Activated CD8-positive, alpha-beta memory T cell treated with anti-CD3 and anti-CD28 coated beads, Interleukin-2, amount 10 ng/mL, durations not matched to agents 7 days and 5 days (primary cell): Measurements from ENCODE around the gene KLHL28. TPM values are rescaled to one million over a fixed set of nuclear protein-coding genes. Genes with fewer than 3 reads are reported as not detected.

Experiments
- ATAC-seq: fragments of 150-1000 bp; cut with Tn5 transposase; one replicate; pipeline ENCODE4 v1.10.0; 2021; ENCODE audit warnings: moderate library complexity
- CTCF ChIA-PET: fragments of 350-600 bp; sonication (Branson Sonifier 250); formaldehyde crosslinking; loops from one replicate; lab custom pipeline; 2021; ENCODE audit warnings: antibody characterized with exemption; lab: Charles Lee
- DNase-seq: peaks from one replicate; pipeline ENCODE4 v3.0.0-alpha.2; 2020
- H3K27ac Mint-ChIP-seq: one replicate; pipeline ENCODE4 v1.8.0; 2021; ENCODE audit warnings: mild to moderate bottlenecking, mixed read lengths
- H3K27me3 Mint-ChIP-seq: one replicate; pipeline ENCODE4 v1.8.0; 2021; ENCODE audit warnings: mixed read lengths
- H3K36me3 Mint-ChIP-seq: one replicate; pipeline ENCODE4 v1.8.0; 2021; ENCODE audit warnings: mild to moderate bottlenecking, mixed read lengths
- H3K4me1 Mint-ChIP-seq: one replicate; pipeline ENCODE4 v1.8.0; 2021; ENCODE audit warnings: mixed read lengths
- H3K4me3 Mint-ChIP-seq: one replicate; pipeline ENCODE4 v1.8.0; 2021; ENCODE audit warnings: mild to moderate bottlenecking, moderate library complexity, mixed read lengths
- H3K9me3 Mint-ChIP-seq: one replicate; pipeline ENCODE4 v1.8.0; 2022; ENCODE audit warnings: low read depth, mixed read lengths
- total RNA-seq, 2 experiments: library from RNA; stranded (reverse); gene quantifications; one replicate each; pipeline ENCODE4 v1.2.3, GENCODE V29; 2021

The KLHL28 gene
- 10 to 100 TPM; 12.1 to 14.0 TPM for total RNA-seq

- ATAC-seq (peak; percentile 93), DNase-seq (peak; percentile 99)
- no peaks in the 10 kb centered on the region for H3K9me3 Mint-ChIP-seq
- H3K4me1 Mint-ChIP-seq, result peaks cover 50% of the 10 kb centered on the region
- no peak within 1 kb of the TSS for H3K27ac Mint-ChIP-seq
- H3K27me3 Mint-ChIP-seq, result no peaks in the 10 kb centered on the region
- H3K4me3 Mint-ChIP-seq, result no peak within 1 kb of the TSS
- peaks cover 13% of the 10 kb centered on the region for H3K36me3 Mint-ChIP-seq
- CTCF ChIA-PET, result interaction anchor here (1.0 to 2.4 kb wide), 8 partner anchors 18 to 306 kb away, joined by 3 to 11 read pairs (median 4); partner anchors contain the start of genes FANCM and MIS18BP1
These were observed at the start of gene KLHL28, which contains the start of gene TOGARAM1 for GRCh38 chr14:44961554-44962333. Gene KLHL28 (minus strand): TSS chr14:44961947. CDS start chr14:44945928, 16,019 bp downstream. Gene TOGARAM1 (plus strand): TSS chr14:44962190. CDS start chr14:44962422, 232 bp downstream.

- no peak for DNase-seq
- H3K36me3 Mint-ChIP-seq, result peaks cover 9% of the 10 kb centered on the region
These were observed 42.2 kb upstream of the KLHL28 start for GRCh38 chr14:45003924-45004323.

GRCh38 chr14:44995770-44996294 is 34.1 kb upstream of the KLHL28 start:
- H3K27me3 Mint-ChIP-seq, result no peaks in the 10 kb centered on the region
- no peak overlapping the region for H3K4me3 Mint-ChIP-seq
- no peak for DNase-seq
- CTCF ChIA-PET, result no interaction called here
- peaks cover 3% of the 10 kb centered on the region for H3K9me3 Mint-ChIP-seq
- ATAC-seq, result no peak
- H3K27ac Mint-ChIP-seq, result no peak overlapping the region
- no peaks in the 10 kb centered on the region for H3K4me1 Mint-ChIP-seq
- peaks cover 16% of the 10 kb centered on the region for H3K36me3 Mint-ChIP-seq

More at GRCh38 chr14:45003924-45004323, 42.2 kb upstream of the KLHL28 start:
- H3K9me3 Mint-ChIP-seq, result no peaks in the 10 kb centered on the region
- H3K4me1 Mint-ChIP-seq, result no peaks in the 10 kb centered on the region
- no peak overlapping the region for H3K27ac Mint-ChIP-seq
- H3K4me3 Mint-ChIP-seq, result no peak overlapping the region
- CTCF ChIA-PET, result no interaction called here
- no peak for ATAC-seq
- H3K27me3 Mint-ChIP-seq, result no peaks in the 10 kb centered on the region

- DNase-seq (no peak), ATAC-seq (no peak)
- H3K36me3 Mint-ChIP-seq, result peaks cover 14% of the 10 kb centered on the region
- peaks cover 3% of the 10 kb centered on the region for H3K9me3 Mint-ChIP-seq
- no peak overlapping the region for H3K4me3 Mint-ChIP-seq
- no peak overlapping the region for H3K27ac Mint-ChIP-seq
- no peaks in the 10 kb centered on the region for H3K27me3 Mint-ChIP-seq
- CTCF ChIA-PET, result interaction anchor here (1.3 kb wide), 1 partner anchor 14 kb away, joined by 3 read pairs; no protein-coding TSS in a partner anchor
- no peaks in the 10 kb centered on the region for H3K4me1 Mint-ChIP-seq
These were observed 33.4 kb upstream of the KLHL28 start for GRCh38 chr14:44995196-44995595.

- Mint-ChIP-seq H3K27me3 (no peaks in the 10 kb centered on the region), H3K9me3 (no peaks in the 10 kb centered on the region), H3K4me3 (no peak overlapping the region), H3K36me3 (peaks cover 14% of the 10 kb centered on the region), H3K4me1 (no peaks in the 10 kb centered on the region), H3K27ac (no peak overlapping the region)
- CTCF ChIA-PET, result interaction anchor here (1.0 kb wide), 1 partner anchor 11 kb away, joined by 4 read pairs; no protein-coding TSS in a partner anchor
- ATAC-seq (no peak), DNase-seq (no peak)
These were observed 28.8 kb upstream of the KLHL28 start for GRCh38 chr14:44990533-44990932.

GRCh38 chr14:44989497-44990440 is 28.0 kb upstream of the KLHL28 start:
- no peaks in the 10 kb centered on the region for H3K4me1 Mint-ChIP-seq

GRCh38 chr14:44988694-44989093 is 26.9 kb upstream of the KLHL28 start:
- DNase-seq (no peak), ATAC-seq (no peak)
- no peak overlapping the region for H3K27ac Mint-ChIP-seq
- H3K36me3 Mint-ChIP-seq, result peaks cover 14% of the 10 kb centered on the region
- H3K27me3 Mint-ChIP-seq, result no peaks in the 10 kb centered on the region
- no peaks in the 10 kb centered on the region for H3K4me1 Mint-ChIP-seq
- no peaks in the 10 kb centered on the region for H3K9me3 Mint-ChIP-seq
- CTCF ChIA-PET, result no interaction called here
- H3K4me3 Mint-ChIP-seq, result no peak overlapping the region

More at GRCh38 chr14:44989497-44990440, 28.0 kb upstream of the KLHL28 start:
- H3K36me3 Mint-ChIP-seq, result peaks cover 14% of the 10 kb centered on the region
- no peak overlapping the region for H3K27ac Mint-ChIP-seq
- DNase-seq (no peak), ATAC-seq (no peak)
- H3K27me3 Mint-ChIP-seq, result no peaks in the 10 kb centered on the region
- CTCF ChIA-PET, result interaction anchor here (1.0 kb wide), 1 partner anchor 11 kb away, joined by 4 read pairs; no protein-coding TSS in a partner anchor
- no peaks in the 10 kb centered on the region for H3K9me3 Mint-ChIP-seq
- no peak overlapping the region for H3K4me3 Mint-ChIP-seq

- Mint-ChIP-seq H3K4me3 (no peak overlapping the region), H3K36me3 (peaks cover 8% of the 10 kb centered on the region), H3K27ac (no peak overlapping the region), H3K4me1 (peaks cover 7% of the 10 kb centered on the region), H3K9me3 (no peaks in the 10 kb centered on the region), H3K27me3 (no peaks in the 10 kb centered on the region)
- DNase-seq (no peak), ATAC-seq (no peak)
- CTCF ChIA-PET, result no interaction called here
These were observed 20.8 kb upstream of the KLHL28 start for GRCh38 chr14:44982594-44982993.

GRCh38 chr14:44981198-44981597 is 19.5 kb upstream of the KLHL28 start:
- CTCF ChIA-PET, result no interaction called here
- ATAC-seq, result no peak
- H3K4me1 Mint-ChIP-seq, result peaks cover 7% of the 10 kb centered on the region

GRCh38 chr14:44979740-44980356 is 18.1 kb upstream of the KLHL28 start:
- H3K36me3 Mint-ChIP-seq, result peaks cover 6% of the 10 kb centered on the region
- no peak for DNase-seq
- no peak overlapping the region for H3K4me3 Mint-ChIP-seq
- peaks cover 8% of the 10 kb centered on the region for H3K4me1 Mint-ChIP-seq
- no peak for ATAC-seq
- CTCF ChIA-PET, result interaction anchor here (0.8 to 1.6 kb wide), 2 partner anchors 11 to 18 kb away, joined by 3 to 4 read pairs; partner anchors contain the start of genes KLHL28 and TOGARAM1
- H3K9me3 Mint-ChIP-seq, result no peaks in the 10 kb centered on the region
- no peaks in the 10 kb centered on the region for H3K27me3 Mint-ChIP-seq
- H3K27ac Mint-ChIP-seq, result no peak overlapping the region

More at GRCh38 chr14:44981198-44981597, 19.5 kb upstream of the KLHL28 start:
- Mint-ChIP-seq H3K9me3 (no peaks in the 10 kb centered on the region), H3K27me3 (no peaks in the 10 kb centered on the region), H3K27ac (no peak overlapping the region), H3K4me3 (no peak overlapping the region), H3K36me3 (peaks cover 6% of the 10 kb centered on the region)
- DNase-seq, result no peak

- CTCF ChIA-PET, result interaction anchor here (0.8 to 1.6 kb wide), 2 partner anchors 11 to 17 kb away, joined by 3 to 4 read pairs; partner anchors contain the start of genes KLHL28 and TOGARAM1
- no peaks in the 10 kb centered on the region for H3K9me3 Mint-ChIP-seq
- peaks cover 6% of the 10 kb centered on the region for H3K36me3 Mint-ChIP-seq
- H3K4me3 Mint-ChIP-seq, result no peak overlapping the region
- H3K4me1 Mint-ChIP-seq, result peaks cover 8% of the 10 kb centered on the region
- no peak for DNase-seq
- no peaks in the 10 kb centered on the region for H3K27me3 Mint-ChIP-seq
- ATAC-seq, result no peak
- H3K27ac Mint-ChIP-seq, result no peak overlapping the region
These were observed 17.5 kb upstream of the KLHL28 start for GRCh38 chr14:44979273-44979672.

- CTCF ChIA-PET, result no interaction called here
- no peak overlapping the region for H3K4me3 Mint-ChIP-seq
- no peaks in the 10 kb centered on the region for H3K27me3 Mint-ChIP-seq
- DNase-seq (no peak), ATAC-seq (no peak)
- no peak overlapping the region for H3K27ac Mint-ChIP-seq
- H3K4me1 Mint-ChIP-seq, result peaks cover 59% of the 10 kb centered on the region
- H3K36me3 Mint-ChIP-seq, result peaks cover 58% of the 10 kb centered on the region
- H3K9me3 Mint-ChIP-seq, result peaks cover 9% of the 10 kb centered on the region
These were observed 9.7 kb upstream of the KLHL28 start for GRCh38 chr14:44971459-44971858.
